ENCODE measurements around the gene MOCS3. TPM values are rescaled to one million over a fixed set of nuclear protein-coding genes. Genes with fewer than 3 reads are reported as not detected.

MOCS3 gene
- total and polyA plus RNA-seq, 2 of the 13 experiments (the other 11 are each of a cell fraction or from before 2014, with no cell fraction given) = 3.7 to 8.4 TPM

GRCh38 chr20:50958615-50959542, at the start of gene MOCS3 (continued):
- peak; percentile 77 for TF ChIP-seq ZNF407 (CRISPR knock-in tag; IDR thresholded peaks at IDR 0.05; ENCODE audit: not compliant biosample characterization)
- peak; percentile 50; the same call in 1 of the 2 replicates for TF ChIP-seq MED1 (CRISPR knock-in tag; IDR thresholded peaks at IDR 0.05)
- TF ChIP-seq NFYB (CRISPR knock-in tag; IDR thresholded peaks at IDR 0.05) = peak; percentile 4; the same call in 1 of the 2 replicates
- TF ChIP-seq TBP (CRISPR knock-in tag; IDR thresholded peaks at IDR 0.05) = peak; percentile 89; the same call in 1 of the 2 replicates
- TF ChIP-seq ZNF282 (IDR thresholded peaks at IDR 0.05; ENCODE audit: partially characterized antibody) = no peak
- no peak; the same call in 1 of the 2 replicates for TF ChIP-seq PAXIP1 (CRISPR knock-in tag; conservative IDR thresholded peaks at IDR 0.05)
- TF ChIP-seq SRSF1 (optimal IDR thresholded peaks at IDR 0.05; ENCODE audit: low read depth, low read length) = peak; percentile 41
- peak; percentile 27 for TF ChIP-seq PTBP1 (IDR thresholded peaks at IDR 0.05; ENCODE audit: low read depth, low read length, poor library complexity, severe bottlenecking)
- peak; percentile 5; the same call in 1 of the 2 replicates for TF ChIP-seq ZNF331 (CRISPR knock-in tag; IDR thresholded peaks at IDR 0.05)
- TF ChIP-seq HMGA1 (CRISPR knock-in tag; conservative IDR thresholded peaks at IDR 0.05) = no peak
- peak; percentile 13; the same call in 1 of the 2 replicates for TF ChIP-seq RXRB (CRISPR knock-in tag; IDR thresholded peaks at IDR 0.05; ENCODE audit: borderline replicate concordance)
- TF ChIP-seq TFDP2 (CRISPR knock-in tag; IDR thresholded peaks at IDR 0.05) = no peak
- TF ChIP-seq PAWR (CRISPR knock-in tag; IDR thresholded peaks at IDR 0.05; ENCODE audit: borderline replicate concordance) = peak; percentile 19; the same call in 1 of the 2 replicates
- no peak for TF ChIP-seq EZH2 (conservative IDR thresholded peaks at IDR 0.05; ENCODE audit: low read depth, low read length)

Measured in HepG2 (cell line).